ENCODE data around the gene AGO3. TPM values are rescaled to one million over a fixed set of nuclear protein-coding genes. Genes with fewer than 3 reads are reported as not detected.

AGO3 gene
- total and polyA plus RNA-seq, 4 donors, result 3.0 to 19.5 (median 7.1) TPM

- no peak for TF ChIP-seq NR2F2 (IDR thresholded peaks at IDR 0.05)
- TF ChIP-seq, protein P1, sequence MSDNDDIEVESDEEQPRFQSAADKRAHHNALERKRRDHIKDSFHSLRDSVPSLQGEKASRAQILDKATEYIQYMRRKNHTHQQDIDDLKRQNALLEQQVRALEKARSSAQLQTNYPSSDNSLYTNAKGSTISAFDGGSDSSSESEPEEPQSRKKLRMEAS (IDR thresholded peaks at IDR 0.05), result no peak
- no peak for TF ChIP-seq REST (IDR thresholded peaks at IDR 0.05)
- TF ChIP-seq RAD21 (IDR thresholded peaks at IDR 0.05), result no peak
- TF ChIP-seq TAF1 (conservative IDR thresholded peaks at IDR 0.05), result no peak
- TF ChIP-seq, protein P2, sequence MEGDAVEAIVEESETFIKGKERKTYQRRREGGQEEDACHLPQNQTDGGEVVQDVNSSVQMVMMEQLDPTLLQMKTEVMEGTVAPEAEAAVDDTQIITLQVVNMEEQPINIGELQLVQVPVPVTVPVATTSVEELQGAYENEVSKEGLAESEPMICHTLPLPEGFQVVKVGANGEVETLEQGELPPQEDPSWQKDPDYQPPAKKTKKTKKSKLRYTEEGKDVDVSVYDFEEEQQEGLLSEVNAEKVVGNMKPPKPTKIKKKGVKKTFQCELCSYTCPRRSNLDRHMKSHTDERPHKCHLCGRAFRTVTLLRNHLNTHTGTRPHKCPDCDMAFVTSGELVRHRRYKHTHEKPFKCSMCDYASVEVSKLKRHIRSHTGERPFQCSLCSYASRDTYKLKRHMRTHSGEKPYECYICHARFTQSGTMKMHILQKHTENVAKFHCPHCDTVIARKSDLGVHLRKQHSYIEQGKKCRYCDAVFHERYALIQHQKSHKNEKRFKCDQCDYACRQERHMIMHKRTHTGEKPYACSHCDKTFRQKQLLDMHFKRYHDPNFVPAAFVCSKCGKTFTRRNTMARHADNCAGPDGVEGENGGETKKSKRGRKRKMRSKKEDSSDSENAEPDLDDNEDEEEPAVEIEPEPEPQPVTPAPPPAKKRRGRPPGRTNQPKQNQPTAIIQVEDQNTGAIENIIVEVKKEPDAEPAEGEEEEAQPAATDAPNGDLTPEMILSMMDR (IDR thresholded peaks at IDR 0.05; ENCODE audit: low read depth, low read length, missing input control), result no peak
- TF ChIP-seq HNF4G (IDR thresholded peaks at IDR 0.05), result no peak
- no peak for TF ChIP-seq FOXA2 (IDR thresholded peaks at IDR 0.05)
- no peak for TF ChIP-seq YY1 (IDR thresholded peaks at IDR 0.05)
- no peak for TF ChIP-seq GABPA (IDR thresholded peaks at IDR 0.05 in 1 of 2, conservative IDR thresholded peaks at IDR 0.05 in 1 of 2)
- no peak for TF ChIP-seq JUND (IDR thresholded peaks at IDR 0.05)
- TF ChIP-seq ATF3 (IDR thresholded peaks at IDR 0.05), result no peak
- Histone ChIP-seq H3K27me3 (ENCODE audit: control insufficient read depth in 4 of 4, insufficient read depth in 4 of 4, low read length in 3 of 4) (no peaks in the 10 kb centered on the region), H3K9me3 (ENCODE audit: control insufficient read depth in 4 of 4, low read length in 3 of 4) (no peaks in the 10 kb centered on the region), H3K4me3 (ENCODE audit: low read depth in 1 of 3, low read length in 3 of 3) (no peak overlapping the region), H3K36me3 (ENCODE audit: control insufficient read depth in 4 of 4, insufficient read depth in 3 of 4, low read depth in 1 of 4, low read length in 3 of 4) (peaks cover 6 to 53% (median 24%) of the 10 kb centered on the region in 4 donors), H3K9ac (ENCODE audit: low read depth in 1 of 2, low read length in 2 of 2) (no peak overlapping the region), H3K4me1 (ENCODE audit: control insufficient read depth in 4 of 4, insufficient read depth in 4 of 4, low read length in 3 of 4) (no peaks in the 10 kb centered on the region), H3K27ac (ENCODE audit: low read depth in 1 of 2, low read length in 2 of 2) (no peak overlapping the region)
- DNase-seq (ENCODE audit: low spot score), result no peak
- WGBS, result 94% methylated on average over 9 of the region's 9 CpGs
Observed at GRCh38 chr1:35901235-35901634, 29.7 kb upstream of the AGO3 start.

GRCh38 chr1:35902671-35903070, 28.2 kb upstream of the AGO3 start:
- TF ChIP-seq REST (IDR thresholded peaks at IDR 0.05) (no peak), ATF3 (IDR thresholded peaks at IDR 0.05) (no peak), ZBTB33 (IDR thresholded peaks at IDR 0.05) (no peak), FOXA2 (IDR thresholded peaks at IDR 0.05) (no peak)
- TF ChIP-seq, protein P2 (IDR thresholded peaks at IDR 0.05; ENCODE audit: low read depth, low read length, missing input control), result no peak
- Histone ChIP-seq H3K4me3 (ENCODE audit: low read depth in 1 of 3, low read length in 3 of 3) (no peak overlapping the region), H3K27me3 (ENCODE audit: control insufficient read depth in 4 of 4, insufficient read depth in 4 of 4, low read length in 3 of 4) (no peaks in the 10 kb centered on the region), H3K9ac (ENCODE audit: low read depth in 1 of 2, low read length in 2 of 2) (no peak overlapping the region), H3K9me3 (ENCODE audit: control insufficient read depth in 4 of 4, low read length in 3 of 4) (no peaks in the 10 kb centered on the region), H3K4me1 (ENCODE audit: control insufficient read depth in 4 of 4, insufficient read depth in 4 of 4, low read length in 3 of 4) (no peaks in the 10 kb centered on the region), H3K27ac (ENCODE audit: low read depth in 1 of 2, low read length in 2 of 2) (no peak overlapping the region), H3K36me3 (ENCODE audit: control insufficient read depth in 4 of 4, insufficient read depth in 3 of 4, low read depth in 1 of 4, low read length in 3 of 4) (peaks cover 7 to 53% (median 23%) of the 10 kb centered on the region in 4 donors)
- over 99% methylated on average over 2 of the region's 2 CpGs for WGBS
- no peak for DNase-seq (ENCODE audit: low spot score)

All from liver (tissue), 9 donors.